Right atrium auricular region (tissue), 2 donors: Measurements from ENCODE around the gene LRRC45. TPM values are rescaled to one million over a fixed set of nuclear protein-coding genes. Genes with fewer than 3 reads are reported as not detected.

Experiments used
- DNase-seq: peaks from one replicate; pipeline ENCODE4 v3.0.0-alpha.2; 2019; ENCODE audit warnings: low spot score
- H3K27ac ChIP-seq, 2 donors: fragments of 200-600 bp; sonication (generic); 1 replicate in 1 of 2; 2 replicates in 1 of 2; pipeline ENCODE4 v1.5.1; 2016 to 2019
- H3K27me3 ChIP-seq, 2 donors: fragments of 200-600 bp; sonication (generic); one replicate each; pipeline versions ENCODE4 v1.5.1 to v1.6.0; 2017 to 2019
- H3K36me3 ChIP-seq: fragments of 200-600 bp; sonication (generic); one replicate; pipeline ENCODE4 v1.5.1; 2016
- H3K4me1 ChIP-seq, 2 donors: fragments of 200-600 bp; sonication (generic); one replicate each; pipeline versions ENCODE4 v1.5.1 to v1.6.0; 2017 to 2019
- H3K4me3 ChIP-seq, 2 donors: fragments of 200-600 bp; sonication (generic); 1 replicate in 1 of 2; 2 replicates in 1 of 2; pipeline ENCODE4 v1.5.1; 2017 to 2019; ENCODE audit warnings: mild to moderate bottlenecking in 1 of 2, moderate library complexity in 1 of 2
- H3K9me3 ChIP-seq, 2 donors: fragments of 200-600 bp; sonication (generic); one replicate each; pipeline ENCODE4 v1.5.1; 2019
- total RNA-seq, 2 donors: library from RNA; depleted of rRNA; stranded (reverse); fragments of >200 nt; gene quantifications; one replicate each; pipeline ENCODE4 v1.1.0, GENCODE V29; 2016
- TF ChIP-seq, protein P1 (sequence below), 2 donors: fragments of 200-600 bp; sonication (generic); IDR thresholded peaks; one replicate each; pipeline ENCODE4 v1.5.1; 2019; ENCODE audit warnings: antibody characterized with exemption in 2 of 2

The LRRC45 gene
- total RNA-seq, 2 donors from 2014 or later, result 4.7 to 4.9 TPM

DNA sequence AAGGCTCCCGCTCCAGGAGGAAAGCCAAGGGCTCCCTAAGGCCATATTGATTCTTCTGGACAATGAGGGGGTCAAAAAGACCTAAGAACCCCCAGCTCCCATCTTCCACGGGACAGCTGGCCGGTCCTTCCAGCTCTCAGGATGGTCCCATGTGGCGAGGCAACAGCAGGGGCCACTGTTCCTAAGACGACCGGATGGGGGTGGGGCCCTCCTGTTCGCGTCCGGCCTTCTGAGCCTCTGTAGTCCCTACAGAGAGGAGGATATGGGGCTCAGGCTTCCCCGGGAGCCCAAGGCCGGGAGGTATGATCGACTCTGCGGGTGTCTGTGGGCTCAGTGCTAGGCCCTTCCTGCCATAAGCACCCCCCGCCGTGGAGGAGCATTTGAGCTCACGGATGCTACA is 20.4 kb downstream of the LRRC45 start:
- no peak overlapping the region for H3K4me3 ChIP-seq
- peaks cover 4% of the 10 kb centered on the region for H3K36me3 ChIP-seq
- no peak overlapping the region for H3K27ac ChIP-seq
- DNase-seq, result no peak
- no peaks in the 10 kb centered on the region for H3K9me3 ChIP-seq
- H3K4me1 ChIP-seq, result no peaks in the 10 kb centered on the region
- TF ChIP-seq, protein P1, sequence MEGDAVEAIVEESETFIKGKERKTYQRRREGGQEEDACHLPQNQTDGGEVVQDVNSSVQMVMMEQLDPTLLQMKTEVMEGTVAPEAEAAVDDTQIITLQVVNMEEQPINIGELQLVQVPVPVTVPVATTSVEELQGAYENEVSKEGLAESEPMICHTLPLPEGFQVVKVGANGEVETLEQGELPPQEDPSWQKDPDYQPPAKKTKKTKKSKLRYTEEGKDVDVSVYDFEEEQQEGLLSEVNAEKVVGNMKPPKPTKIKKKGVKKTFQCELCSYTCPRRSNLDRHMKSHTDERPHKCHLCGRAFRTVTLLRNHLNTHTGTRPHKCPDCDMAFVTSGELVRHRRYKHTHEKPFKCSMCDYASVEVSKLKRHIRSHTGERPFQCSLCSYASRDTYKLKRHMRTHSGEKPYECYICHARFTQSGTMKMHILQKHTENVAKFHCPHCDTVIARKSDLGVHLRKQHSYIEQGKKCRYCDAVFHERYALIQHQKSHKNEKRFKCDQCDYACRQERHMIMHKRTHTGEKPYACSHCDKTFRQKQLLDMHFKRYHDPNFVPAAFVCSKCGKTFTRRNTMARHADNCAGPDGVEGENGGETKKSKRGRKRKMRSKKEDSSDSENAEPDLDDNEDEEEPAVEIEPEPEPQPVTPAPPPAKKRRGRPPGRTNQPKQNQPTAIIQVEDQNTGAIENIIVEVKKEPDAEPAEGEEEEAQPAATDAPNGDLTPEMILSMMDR (IDR thresholded peaks at IDR 0.05), result no peak
- no peaks in the 10 kb centered on the region for H3K27me3 ChIP-seq

DNA sequence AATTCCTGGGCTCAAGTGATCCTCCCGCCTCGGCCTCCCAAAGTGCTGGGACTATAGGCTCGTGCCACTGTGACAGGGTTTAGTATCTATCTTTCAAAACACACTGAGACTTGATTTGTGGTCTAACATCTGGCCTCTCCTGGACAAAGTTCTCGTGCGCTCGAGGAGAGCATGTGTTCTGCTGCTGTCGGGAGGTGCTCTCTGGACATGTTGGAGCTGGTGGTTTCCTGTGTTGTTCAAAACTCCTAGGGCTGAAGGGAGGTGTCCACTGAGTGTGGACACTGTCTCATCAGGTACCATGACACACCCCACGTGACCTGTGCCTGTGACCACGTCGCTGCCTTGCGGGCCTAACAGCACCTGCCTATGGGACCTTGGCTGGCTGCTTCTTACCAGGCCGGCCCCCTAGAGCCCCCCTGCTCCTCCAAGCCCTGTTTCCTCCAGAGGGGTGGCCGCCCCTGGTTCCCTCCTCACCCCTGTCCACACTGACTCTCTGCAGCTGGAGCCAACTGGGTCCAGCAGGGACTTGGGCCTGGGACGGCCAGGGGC is 22.9 kb downstream of the LRRC45 start:
- H3K9me3 ChIP-seq, result no peaks in the 10 kb centered on the region
- no peak for DNase-seq
- H3K27me3 ChIP-seq, result no peaks in the 10 kb centered on the region
- no peak overlapping the region for H3K4me3 ChIP-seq
- H3K27ac ChIP-seq, result no peak overlapping the region
- TF ChIP-seq, protein P1 (IDR thresholded peaks at IDR 0.05), result no peak
- peaks cover 15% of the 10 kb centered on the region for H3K36me3 ChIP-seq
- H3K4me1 ChIP-seq, result peaks cover 0 to 13% of the 10 kb centered on the region in 2 donors

DNA sequence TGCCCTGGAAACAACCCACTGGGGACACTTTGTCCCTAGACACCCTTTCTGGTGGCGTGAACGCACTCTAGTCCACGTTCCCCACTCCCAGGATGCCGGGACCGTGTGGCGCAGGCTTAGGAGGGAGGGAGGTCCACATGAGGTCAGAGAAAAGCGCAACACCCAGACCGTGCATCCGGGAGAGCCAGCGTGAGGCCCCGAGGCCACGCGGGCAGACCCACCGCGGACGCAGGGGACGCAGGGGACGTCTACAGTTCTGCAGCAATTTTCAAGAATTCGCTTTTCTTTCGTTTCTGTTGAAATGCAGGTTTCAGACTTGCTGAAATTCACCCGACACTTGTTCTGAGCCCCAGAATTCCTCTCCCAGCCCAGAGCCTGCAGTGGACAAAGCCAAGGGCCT is 23.8 kb downstream of the LRRC45 start:
- Histone ChIP-seq H3K27ac (no peak overlapping the region), H3K9me3 (no peaks in the 10 kb centered on the region), H3K4me3 (no peak overlapping the region), H3K36me3 (peaks cover 15% of the 10 kb centered on the region), H3K4me1 (peaks cover 0 to 16% of the 10 kb centered on the region in 2 donors), H3K27me3 (no peaks in the 10 kb centered on the region)
- TF ChIP-seq, protein P1 (IDR thresholded peaks at IDR 0.05), result no peak
- DNase-seq, result no peak

DNA sequence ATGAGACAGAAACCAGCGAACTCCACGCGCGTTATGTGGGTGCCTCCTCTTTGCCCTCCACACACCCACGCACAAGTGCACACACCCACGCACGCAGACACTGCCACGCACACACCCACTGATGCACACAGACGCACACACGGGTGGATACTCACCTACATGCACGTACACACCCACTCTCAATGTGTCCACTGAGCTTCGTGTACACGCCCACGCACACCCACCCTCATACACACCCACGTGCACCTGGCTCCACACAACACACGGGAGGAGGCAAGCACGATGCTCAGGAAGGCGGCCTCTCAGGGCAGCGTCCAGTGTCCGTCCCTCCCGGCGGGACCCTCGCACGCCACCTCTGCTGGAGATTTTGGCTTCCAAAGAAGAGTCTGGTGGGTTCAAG is 24.3 kb downstream of the LRRC45 start:
- H3K36me3 ChIP-seq, result peaks cover 15% of the 10 kb centered on the region
- H3K9me3 ChIP-seq, result no peaks in the 10 kb centered on the region
- TF ChIP-seq, protein P1 (IDR thresholded peaks at IDR 0.05), result no peak
- no peak for DNase-seq
- H3K27me3 ChIP-seq, result no peaks in the 10 kb centered on the region
- H3K4me3 ChIP-seq, result no peak overlapping the region
- no peak overlapping the region for H3K27ac ChIP-seq
- peaks cover 0 to 19% of the 10 kb centered on the region in 2 donors for H3K4me1 ChIP-seq

DNA sequence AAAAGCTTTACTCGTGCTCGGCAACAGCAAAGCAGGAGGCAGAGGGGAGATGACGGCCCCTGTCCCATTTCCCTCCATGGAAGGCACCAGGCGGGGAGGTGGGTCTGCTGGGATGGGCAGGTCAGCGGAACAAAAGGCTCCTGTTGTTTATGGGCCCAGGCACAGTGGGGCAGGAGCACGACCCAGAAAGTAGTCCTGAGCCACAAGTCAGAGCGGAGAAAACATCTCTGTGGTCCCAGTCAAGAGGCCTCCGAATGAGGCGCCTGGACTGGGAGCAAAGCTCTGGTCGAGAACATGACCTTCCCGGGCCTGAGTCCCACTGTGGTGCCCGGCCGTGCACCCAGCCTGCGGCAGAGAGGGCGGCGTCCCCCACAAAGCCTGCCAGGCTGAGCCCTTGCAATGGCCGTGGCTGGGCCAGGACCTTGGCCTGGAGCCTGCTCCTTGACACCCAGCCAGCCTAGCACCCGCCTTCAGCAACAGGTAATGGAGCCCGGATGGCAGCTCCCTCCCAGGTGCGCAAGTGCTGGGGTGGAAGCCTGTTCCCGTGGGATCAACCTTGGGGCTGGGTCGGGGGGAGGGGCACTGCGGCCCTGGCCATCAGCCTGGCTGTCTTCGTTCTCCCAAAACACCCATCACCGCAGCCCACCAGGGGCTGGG is 24.9 kb downstream of the LRRC45 start:
- peaks cover 15% of the 10 kb centered on the region for H3K36me3 ChIP-seq
- TF ChIP-seq, protein P1 (IDR thresholded peaks at IDR 0.05), result no peak
- no peak overlapping the region for H3K27ac ChIP-seq
- H3K4me3 ChIP-seq, result no peak overlapping the region
- DNase-seq, result no peak
- no peaks in the 10 kb centered on the region for H3K27me3 ChIP-seq
- H3K9me3 ChIP-seq, result no peaks in the 10 kb centered on the region
- peaks cover 0 to 25% of the 10 kb centered on the region in 2 donors for H3K4me1 ChIP-seq

DNA sequence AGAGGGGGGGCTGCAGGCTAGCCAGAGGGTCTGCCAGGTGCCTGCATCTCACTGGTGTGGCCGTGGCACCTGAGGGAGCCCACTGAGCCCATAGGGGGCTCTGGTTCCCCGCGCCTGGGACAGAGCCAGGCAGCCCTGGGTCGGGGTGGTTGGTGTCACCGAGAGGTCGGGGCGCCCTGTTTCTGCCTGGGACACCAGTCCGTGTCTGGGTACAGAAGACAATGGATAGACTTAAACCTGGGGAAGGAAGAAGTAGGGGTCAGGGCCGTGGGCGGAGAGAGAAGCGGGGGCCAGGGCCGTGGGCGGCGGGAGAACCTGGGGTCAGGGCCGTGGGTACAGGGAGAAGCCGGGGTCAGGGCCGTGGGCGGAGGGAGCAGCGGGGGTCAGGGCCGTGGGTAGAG is 25.5 kb downstream of the LRRC45 start:
- H3K4me3 ChIP-seq, result no peak overlapping the region
- TF ChIP-seq, protein P1 (IDR thresholded peaks at IDR 0.05), result no peak
- no peak overlapping the region for H3K27ac ChIP-seq
- H3K36me3 ChIP-seq, result peaks cover 16% of the 10 kb centered on the region
- H3K27me3 ChIP-seq, result no peaks in the 10 kb centered on the region
- no peak for DNase-seq
- H3K4me1 ChIP-seq, result peaks cover 0 to 31% of the 10 kb centered on the region in 2 donors
- no peaks in the 10 kb centered on the region for H3K9me3 ChIP-seq
